Measurements from ENCODE around the gene COMP.

DNA sequence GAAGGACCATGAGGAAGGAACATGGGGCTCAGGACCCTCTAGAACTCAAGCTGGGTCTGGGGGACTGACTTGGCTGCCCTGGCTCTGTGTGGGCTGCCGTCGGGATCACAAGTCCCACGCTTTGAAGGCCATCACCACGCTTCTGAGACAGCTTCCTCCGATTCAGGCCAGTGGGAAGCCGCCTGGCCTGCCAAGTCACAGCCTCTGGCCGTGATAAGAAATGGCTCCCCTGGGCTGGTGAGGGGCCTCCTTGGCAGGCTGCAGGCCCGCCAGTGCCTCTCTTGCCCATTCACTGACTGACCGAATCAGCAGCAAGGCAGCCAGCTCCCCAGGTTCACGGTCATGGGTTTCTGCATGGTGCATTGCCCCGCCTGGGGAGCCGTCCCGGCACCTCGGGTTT, 48.8 kb downstream of the COMP start:
- TF ChIP-seq, protein P1, sequence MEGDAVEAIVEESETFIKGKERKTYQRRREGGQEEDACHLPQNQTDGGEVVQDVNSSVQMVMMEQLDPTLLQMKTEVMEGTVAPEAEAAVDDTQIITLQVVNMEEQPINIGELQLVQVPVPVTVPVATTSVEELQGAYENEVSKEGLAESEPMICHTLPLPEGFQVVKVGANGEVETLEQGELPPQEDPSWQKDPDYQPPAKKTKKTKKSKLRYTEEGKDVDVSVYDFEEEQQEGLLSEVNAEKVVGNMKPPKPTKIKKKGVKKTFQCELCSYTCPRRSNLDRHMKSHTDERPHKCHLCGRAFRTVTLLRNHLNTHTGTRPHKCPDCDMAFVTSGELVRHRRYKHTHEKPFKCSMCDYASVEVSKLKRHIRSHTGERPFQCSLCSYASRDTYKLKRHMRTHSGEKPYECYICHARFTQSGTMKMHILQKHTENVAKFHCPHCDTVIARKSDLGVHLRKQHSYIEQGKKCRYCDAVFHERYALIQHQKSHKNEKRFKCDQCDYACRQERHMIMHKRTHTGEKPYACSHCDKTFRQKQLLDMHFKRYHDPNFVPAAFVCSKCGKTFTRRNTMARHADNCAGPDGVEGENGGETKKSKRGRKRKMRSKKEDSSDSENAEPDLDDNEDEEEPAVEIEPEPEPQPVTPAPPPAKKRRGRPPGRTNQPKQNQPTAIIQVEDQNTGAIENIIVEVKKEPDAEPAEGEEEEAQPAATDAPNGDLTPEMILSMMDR (IDR thresholded peaks at IDR 0.05) = no peak
- TF ChIP-seq ATF1 (CRISPR knock-in tag; IDR thresholded peaks at IDR 0.05) (no peak), TEAD4 (CRISPR knock-in tag; IDR thresholded peaks at IDR 0.05) (no peak), RELA (CRISPR knock-in tag; IDR thresholded peaks at IDR 0.05; ENCODE audit: borderline replicate concordance) (no peak), TCF7 (CRISPR knock-in tag; IDR thresholded peaks at IDR 0.05; ENCODE audit: low read depth) (no peak), NFE2L1 (CRISPR knock-in tag; IDR thresholded peaks at IDR 0.05) (no peak)
- TF ChIP-seq, protein P2, sequence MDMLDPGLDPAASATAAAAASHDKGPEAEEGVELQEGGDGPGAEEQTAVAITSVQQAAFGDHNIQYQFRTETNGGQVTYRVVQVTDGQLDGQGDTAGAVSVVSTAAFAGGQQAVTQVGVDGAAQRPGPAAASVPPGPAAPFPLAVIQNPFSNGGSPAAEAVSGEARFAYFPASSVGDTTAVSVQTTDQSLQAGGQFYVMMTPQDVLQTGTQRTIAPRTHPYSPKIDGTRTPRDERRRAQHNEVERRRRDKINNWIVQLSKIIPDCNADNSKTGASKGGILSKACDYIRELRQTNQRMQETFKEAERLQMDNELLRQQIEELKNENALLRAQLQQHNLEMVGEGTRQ (CRISPR knock-in tag; IDR thresholded peaks at IDR 0.05) = no peak
- TF ChIP-seq, protein P3, sequence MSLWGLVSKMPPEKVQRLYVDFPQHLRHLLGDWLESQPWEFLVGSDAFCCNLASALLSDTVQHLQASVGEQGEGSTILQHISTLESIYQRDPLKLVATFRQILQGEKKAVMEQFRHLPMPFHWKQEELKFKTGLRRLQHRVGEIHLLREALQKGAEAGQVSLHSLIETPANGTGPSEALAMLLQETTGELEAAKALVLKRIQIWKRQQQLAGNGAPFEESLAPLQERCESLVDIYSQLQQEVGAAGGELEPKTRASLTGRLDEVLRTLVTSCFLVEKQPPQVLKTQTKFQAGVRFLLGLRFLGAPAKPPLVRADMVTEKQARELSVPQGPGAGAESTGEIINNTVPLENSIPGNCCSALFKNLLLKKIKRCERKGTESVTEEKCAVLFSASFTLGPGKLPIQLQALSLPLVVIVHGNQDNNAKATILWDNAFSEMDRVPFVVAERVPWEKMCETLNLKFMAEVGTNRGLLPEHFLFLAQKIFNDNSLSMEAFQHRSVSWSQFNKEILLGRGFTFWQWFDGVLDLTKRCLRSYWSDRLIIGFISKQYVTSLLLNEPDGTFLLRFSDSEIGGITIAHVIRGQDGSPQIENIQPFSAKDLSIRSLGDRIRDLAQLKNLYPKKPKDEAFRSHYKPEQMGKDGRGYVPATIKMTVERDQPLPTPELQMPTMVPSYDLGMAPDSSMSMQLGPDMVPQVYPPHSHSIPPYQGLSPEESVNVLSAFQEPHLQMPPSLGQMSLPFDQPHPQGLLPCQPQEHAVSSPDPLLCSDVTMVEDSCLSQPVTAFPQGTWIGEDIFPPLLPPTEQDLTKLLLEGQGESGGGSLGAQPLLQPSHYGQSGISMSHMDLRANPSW (CRISPR knock-in tag; conservative IDR thresholded peaks at IDR 0.05; ENCODE audit: low read depth) = no peak

All from WTC11 (cell line).